D721Med (cell line): ENCODE data around the gene EN1.

Experiments
- DNase-seq: peaks from one replicate; pipeline ENCODE4 v3.0.0; 2011; ENCODE audit warnings: low spot score; ENCODE audit not compliant: insufficient read length
- FAIRE-seq: peaks from 2 replicates; lab custom pipeline; 2011; peaks lifted over from hg19 to GRCh38; lab: Jason Lieb, UNC
- CTCF ChIP-seq: IDR thresholded peaks from 2 replicates; pipeline ENCODE4 v1.5.1; 2012; ENCODE audit warnings: mild to moderate bottlenecking, control low read depth; ENCODE audit not compliant: insufficient read depth; ENCODE audit errors: missing control alignments

The EN1 gene

DNA sequence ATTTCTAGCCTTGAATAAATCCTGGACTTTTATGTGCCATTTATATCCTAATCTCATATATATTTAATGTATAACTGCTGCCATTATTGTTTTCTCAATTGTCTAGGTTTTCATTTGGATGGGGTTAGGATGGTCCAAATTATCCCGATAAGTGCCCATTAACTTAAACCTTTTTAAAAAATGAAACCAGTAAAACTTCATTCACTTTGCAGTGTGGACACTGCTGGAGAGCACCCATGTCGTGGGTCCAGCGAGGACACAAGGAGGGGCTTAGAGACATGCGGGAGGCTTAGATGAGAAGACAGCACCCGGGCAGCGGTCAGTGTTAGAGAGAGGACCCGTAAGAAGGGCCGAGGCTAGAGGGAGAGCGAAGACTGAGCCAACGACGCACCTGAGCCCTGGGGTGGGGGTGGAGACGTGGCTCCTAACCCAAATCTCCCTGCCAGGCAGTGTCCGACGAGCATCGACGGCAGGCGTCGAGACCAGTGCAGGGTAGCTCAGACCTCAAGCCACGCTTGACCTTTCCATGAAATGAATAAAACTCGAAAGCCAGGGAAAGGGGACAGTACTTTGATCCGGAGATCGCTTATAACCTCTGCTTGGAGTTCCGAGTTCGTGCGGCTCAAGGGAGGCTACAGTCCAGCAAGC is 9.0 kb upstream of the EN1 start:
- FAIRE-seq (no peak), DNase-seq (no peak)
- TF ChIP-seq CTCF = no peak

DNA sequence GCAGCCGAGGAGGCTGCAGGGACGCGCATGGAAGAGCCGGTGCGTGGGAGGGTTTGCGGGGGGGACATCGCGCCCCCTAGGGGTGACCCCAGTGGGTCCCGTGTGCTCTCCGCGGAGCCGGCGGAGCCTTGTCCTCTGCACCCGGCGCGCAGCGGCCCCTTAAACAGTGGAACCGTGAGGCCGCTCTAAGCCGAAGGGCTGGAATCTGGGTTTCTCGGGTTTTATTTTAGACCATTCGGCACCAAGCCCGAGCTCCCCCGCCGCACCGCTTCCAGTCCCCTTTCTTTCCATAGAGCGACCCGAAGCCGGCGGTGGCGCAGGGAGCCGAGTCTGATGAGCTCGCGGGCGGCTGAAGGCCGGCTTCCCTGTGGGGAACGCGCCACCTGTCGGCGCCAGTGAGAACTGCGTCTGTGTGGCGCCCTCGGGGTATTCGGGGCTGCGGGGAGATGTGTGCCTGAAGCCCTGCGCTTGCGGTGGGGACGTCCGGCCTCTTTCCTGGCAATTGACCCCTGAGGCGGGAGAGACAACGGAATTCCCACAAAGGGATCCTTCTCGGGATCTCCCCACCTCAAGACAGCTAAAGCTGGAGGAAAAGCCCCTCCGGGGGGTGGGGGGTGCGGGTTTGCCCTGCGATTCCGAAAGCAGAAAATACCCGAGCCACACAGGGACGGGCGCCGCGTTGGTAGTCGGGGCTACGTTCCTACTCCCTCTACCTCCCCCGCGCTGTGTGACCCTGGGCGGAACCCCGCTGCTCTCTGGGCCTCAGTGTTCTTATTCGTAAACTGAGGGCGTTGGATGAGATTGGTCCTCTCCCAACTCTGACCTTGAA is 8.2 kb upstream of the EN1 start:
- TF ChIP-seq CTCF = peak; percentile 91
- DNase-seq = peak; percentile 90
- FAIRE-seq = no peak

DNA sequence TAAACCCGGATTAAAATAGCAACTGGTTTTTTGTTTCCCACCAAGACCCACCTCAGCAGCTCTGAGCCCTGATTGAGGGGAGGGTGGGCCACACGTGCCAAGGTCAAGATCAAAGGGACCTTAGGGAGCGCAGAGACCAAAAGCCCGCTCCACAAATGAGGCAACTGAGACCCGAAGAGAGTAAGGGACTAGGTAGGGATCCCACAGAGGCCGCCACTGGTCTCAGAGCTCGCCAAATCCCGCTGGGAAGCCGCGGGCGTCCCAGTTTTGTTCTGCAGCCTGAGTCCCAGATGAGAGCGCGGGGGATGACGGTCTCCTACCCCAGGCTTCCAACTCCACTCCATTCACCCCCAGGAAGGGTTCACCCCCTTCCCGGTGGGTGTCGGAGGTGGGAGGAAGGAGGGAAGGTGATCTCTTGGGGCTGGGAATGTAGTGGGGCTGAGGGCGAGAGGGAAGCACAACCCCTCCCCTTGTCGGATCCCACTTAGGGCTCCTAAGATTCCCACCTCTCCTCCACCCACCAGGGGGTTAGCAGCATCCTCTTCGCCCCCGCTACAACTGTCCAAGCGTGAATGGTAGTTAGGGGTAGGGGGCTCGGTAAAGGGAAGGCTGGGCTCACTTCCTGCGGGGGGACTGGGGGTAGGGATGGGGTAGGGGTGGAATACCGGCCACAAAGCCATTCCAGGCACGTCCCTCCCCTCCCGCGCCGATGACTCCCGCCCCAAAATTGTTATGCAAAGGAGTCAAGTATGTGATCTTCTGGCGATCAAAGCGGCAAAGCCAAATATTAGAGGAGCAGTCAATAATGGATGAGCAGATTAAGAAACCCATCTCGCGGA is 7.3 kb upstream of the EN1 start:
- DNase-seq = no peak
- no peak for TF ChIP-seq CTCF
- FAIRE-seq = no peak

GRCh38 chr2:118853651-118854291 is 6.3 kb upstream of the EN1 start:
- no peak for FAIRE-seq
- no peak for TF ChIP-seq CTCF
- DNase-seq = no peak

GRCh38 chr2:118853129-118853640 is 5.7 kb upstream of the EN1 start:
- FAIRE-seq (no peak), DNase-seq (no peak)
- TF ChIP-seq CTCF = no peak

DNA sequence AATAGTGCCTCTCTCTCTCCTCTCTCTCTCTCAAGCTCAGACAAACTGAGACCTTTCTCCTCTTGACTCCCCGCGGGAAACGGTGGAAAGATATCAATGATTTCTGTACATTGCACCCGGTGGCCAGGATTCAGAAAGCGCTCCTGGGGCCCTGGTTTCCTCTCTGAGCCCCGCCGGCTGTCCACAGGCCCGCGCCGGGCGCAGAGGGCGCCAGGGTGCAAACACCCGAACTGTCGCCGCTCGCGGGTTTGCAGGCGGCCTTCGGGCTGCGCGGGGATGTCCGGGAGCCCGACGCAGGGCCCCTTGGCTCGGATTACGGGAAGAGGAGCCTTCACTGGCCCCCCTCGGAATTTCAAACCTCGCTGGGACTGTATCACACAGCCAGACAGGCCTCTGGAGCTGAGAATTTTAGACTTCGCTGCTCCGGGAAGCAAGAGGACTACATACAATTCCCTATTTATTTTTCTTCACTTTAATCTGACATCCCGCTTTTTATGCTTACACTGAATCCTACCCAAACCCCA is 5.2 kb upstream of the EN1 start:
- FAIRE-seq = no peak
- DNase-seq = no peak

More for the DNA sequence above, 5.2 kb upstream of the EN1 start:
- TF ChIP-seq CTCF = no peak
